ENCODE measurements around the gene IFNL4. TPM values are rescaled to one million over a fixed set of nuclear protein-coding genes. Genes with fewer than 3 reads are reported as not detected.

IFNL4 gene
- not detected for total RNA-seq
- long read RNA-seq, donor 1, result 0 reads
- long read RNA-seq, donor 2, result 0 reads

- Histone ChIP-seq H3K9me3 (no peaks in the 10 kb centered on the region), H3K36me3 (ENCODE audit: low read depth) (no peaks in the 10 kb centered on the region), H3K4me3 (no peak within 1 kb of the TSS), H3K4me1 (ENCODE audit: low read depth) (no peaks in the 10 kb centered on the region)
- intact Hi-C loops (cut with DNase I, micrococcal nuclease), result no loop called here
- no peak for DNase-seq
- TF ChIP-seq CTCF (IDR thresholded peaks at IDR 0.05), result no peak
- ATAC-seq, result no peak
Measured at GRCh38 chr19:39248806-39249205, at the start of gene IFNL4. Gene IFNL4 (minus strand): TSS chr19:39248856.

GRCh38 chr19:39297931-39298634 is 49.4 kb upstream of the IFNL4 start:
- Histone ChIP-seq H3K36me3 (ENCODE audit: low read depth) (no peaks in the 10 kb centered on the region), H3K4me3 (no peak overlapping the region), H3K9me3 (no peaks in the 10 kb centered on the region), H3K4me1 (ENCODE audit: low read depth) (no peaks in the 10 kb centered on the region)
- intact Hi-C loops (cut with DNase I, micrococcal nuclease), result no loop called here
- ATAC-seq, result peak; percentile 88
- TF ChIP-seq CTCF (IDR thresholded peaks at IDR 0.05), result no peak
- DNase-seq, result peak; percentile 32 to 80 (median 61)

- ATAC-seq (no peak), DNase-seq (no peak)
- intact Hi-C loops (cut with DNase I, micrococcal nuclease), result no loop called here
- no peak for TF ChIP-seq CTCF (IDR thresholded peaks at IDR 0.05)
- Histone ChIP-seq H3K4me1 (ENCODE audit: low read depth) (no peaks in the 10 kb centered on the region), H3K4me3 (no peak overlapping the region), H3K9me3 (no peaks in the 10 kb centered on the region), H3K36me3 (ENCODE audit: low read depth) (no peaks in the 10 kb centered on the region)
Measured at GRCh38 chr19:39296906-39297305, 48.2 kb upstream of the IFNL4 start.

GRCh38 chr19:39296055-39296645 is 47.5 kb upstream of the IFNL4 start, which contains the start of gene IFNL1:
Gene IFNL1 (plus strand): TSS chr19:39296407. CDS start chr19:39296422, 15 bp downstream.
- ATAC-seq (peak; percentile 42), DNase-seq (no peak)
- Histone ChIP-seq H3K9me3 (no peaks in the 10 kb centered on the region), H3K4me1 (ENCODE audit: low read depth) (no peaks in the 10 kb centered on the region), H3K36me3 (ENCODE audit: low read depth) (no peaks in the 10 kb centered on the region), H3K4me3 (no peak within 1 kb of the TSS)
- intact Hi-C loops (cut with DNase I, micrococcal nuclease), result no loop called here
- no peak for TF ChIP-seq CTCF (IDR thresholded peaks at IDR 0.05)

- ATAC-seq, result no peak
- no peak for TF ChIP-seq CTCF (IDR thresholded peaks at IDR 0.05)
- no peak for DNase-seq
- H3K4me3 ChIP-seq, result no peak overlapping the region
- intact Hi-C loops (cut with DNase I, micrococcal nuclease), result no loop called here
- H3K36me3 ChIP-seq (ENCODE audit: low read depth), result no peaks in the 10 kb centered on the region
- H3K4me1 ChIP-seq (ENCODE audit: low read depth), result no peaks in the 10 kb centered on the region
- no peaks in the 10 kb centered on the region for H3K9me3 ChIP-seq
Measured at GRCh38 chr19:39293394-39293793, 44.7 kb upstream of the IFNL4 start.

All from mucosa of descending colon (tissue), 3 donors.